Measurements from ENCODE around the gene ARRDC2. TPM values are rescaled to one million over a fixed set of nuclear protein-coding genes. Genes with fewer than 3 reads are reported as not detected.

The ARRDC2 gene
- total RNA-seq, 6 experiments from 2014 or later = 3.6 to 28.5 (median 10.8) TPM

DNA sequence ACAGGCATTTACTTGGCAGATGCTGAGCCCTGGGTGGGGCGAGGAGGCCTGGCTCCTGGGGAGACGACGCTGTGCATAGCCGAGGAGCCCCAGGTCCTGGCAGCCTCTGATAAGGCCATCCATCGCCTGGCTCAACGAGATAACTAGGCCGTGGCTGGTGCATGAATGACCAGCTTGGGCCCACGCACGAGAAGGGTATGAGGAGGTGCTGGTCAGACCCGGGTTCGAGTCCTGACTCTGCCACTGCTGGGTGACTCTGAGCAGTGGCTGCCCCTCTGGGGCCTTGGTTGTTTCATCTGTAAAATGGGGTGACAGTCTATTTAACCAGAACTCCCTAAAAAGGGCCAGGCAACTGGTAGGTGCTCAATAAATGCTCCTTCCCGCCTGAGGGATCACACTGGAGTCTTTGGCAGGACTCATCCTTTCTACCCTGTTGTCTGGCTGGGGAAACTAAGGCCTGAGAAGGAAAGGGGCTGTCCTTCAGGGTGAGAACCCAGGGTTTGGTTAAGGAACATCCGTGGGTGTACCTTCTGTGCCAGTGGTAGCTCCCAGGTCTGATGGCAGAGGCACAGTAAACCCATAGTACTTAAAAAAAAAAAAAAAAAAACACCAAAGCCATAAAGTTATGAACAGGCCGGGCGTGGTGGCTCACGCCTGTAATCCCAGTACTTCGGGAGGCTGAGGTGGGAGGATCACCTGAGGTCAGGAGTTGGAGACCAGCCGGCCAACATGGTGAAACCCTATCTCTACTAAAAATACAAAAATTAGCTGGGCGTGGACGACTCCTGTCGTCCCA is 8.1 kb upstream of the ARRDC2 start:
- H3K27me3 ChIP-seq = no peaks in the 10 kb centered on the region
- H3K4me3 ChIP-seq = no peak overlapping the region
- ATAC-seq = no peak
- DNase-seq = peak in 2 of 3 donors; percentile 50 to 51
- TF ChIP-seq, protein P1, sequence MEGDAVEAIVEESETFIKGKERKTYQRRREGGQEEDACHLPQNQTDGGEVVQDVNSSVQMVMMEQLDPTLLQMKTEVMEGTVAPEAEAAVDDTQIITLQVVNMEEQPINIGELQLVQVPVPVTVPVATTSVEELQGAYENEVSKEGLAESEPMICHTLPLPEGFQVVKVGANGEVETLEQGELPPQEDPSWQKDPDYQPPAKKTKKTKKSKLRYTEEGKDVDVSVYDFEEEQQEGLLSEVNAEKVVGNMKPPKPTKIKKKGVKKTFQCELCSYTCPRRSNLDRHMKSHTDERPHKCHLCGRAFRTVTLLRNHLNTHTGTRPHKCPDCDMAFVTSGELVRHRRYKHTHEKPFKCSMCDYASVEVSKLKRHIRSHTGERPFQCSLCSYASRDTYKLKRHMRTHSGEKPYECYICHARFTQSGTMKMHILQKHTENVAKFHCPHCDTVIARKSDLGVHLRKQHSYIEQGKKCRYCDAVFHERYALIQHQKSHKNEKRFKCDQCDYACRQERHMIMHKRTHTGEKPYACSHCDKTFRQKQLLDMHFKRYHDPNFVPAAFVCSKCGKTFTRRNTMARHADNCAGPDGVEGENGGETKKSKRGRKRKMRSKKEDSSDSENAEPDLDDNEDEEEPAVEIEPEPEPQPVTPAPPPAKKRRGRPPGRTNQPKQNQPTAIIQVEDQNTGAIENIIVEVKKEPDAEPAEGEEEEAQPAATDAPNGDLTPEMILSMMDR (IDR thresholded peaks at IDR 0.05) = no peak
- TF ChIP-seq POLR2A (IDR thresholded peaks at IDR 0.05) = no peak
- no peaks in the 10 kb centered on the region for H3K9me3 ChIP-seq
- whole genome bisulfite sequencing (ENCODE audit: insufficient coverage, low coverage, low lambda C conversion rate, missing lambda C conversion rate) = 68% methylated on average over 5 of the region's 21 CpGs
- intact Hi-C loops (cut with DNase I) = loop anchor here in 1 of 2 donors (5.0 kb wide), 2 partner anchors 62 to 133 kb away; no protein-coding TSS in a partner anchor
- peak overlapping the region; percentile 69 to 93 (median 84) for H3K27ac ChIP-seq
- H3K36me3 ChIP-seq = no peaks in the 10 kb centered on the region
- H3K4me1 ChIP-seq = peaks cover 0 to 5% (median 1%) of the 10 kb centered on the region in 4 donors

DNA sequence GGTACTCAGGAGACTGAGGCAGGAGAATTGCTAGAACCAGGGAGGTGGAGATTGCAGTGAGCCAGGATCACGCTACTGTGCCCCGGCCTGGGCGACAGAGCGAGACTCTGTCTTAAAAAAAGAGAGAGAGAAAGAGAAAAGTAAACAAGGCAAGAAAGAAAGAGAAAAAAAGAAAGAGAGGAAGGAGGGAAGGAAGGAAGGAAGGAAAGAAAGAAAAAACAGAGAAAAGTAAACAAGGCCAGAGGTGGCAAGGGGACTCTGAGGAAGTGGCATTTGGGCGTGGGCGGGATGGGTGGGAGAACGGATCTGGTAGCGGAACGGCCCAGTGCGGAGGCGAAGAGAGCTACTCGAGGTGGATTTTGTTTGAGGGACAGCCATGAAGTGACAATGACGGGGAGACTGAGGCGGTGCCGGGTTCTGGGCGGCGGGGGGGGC is 7.5 kb upstream of the ARRDC2 start:
- ATAC-seq (no peak), DNase-seq (no peak)
- WGBS (ENCODE audit: insufficient coverage, low coverage, low lambda C conversion rate, missing lambda C conversion rate) = 51% methylated on average over 11 of the region's 17 CpGs
- Histone ChIP-seq H3K36me3 (no peaks in the 10 kb centered on the region), H3K27me3 (no peaks in the 10 kb centered on the region), H3K27ac (peak overlapping the region; percentile 69 to 93 (median 84)), H3K4me3 (peak overlapping the region; percentile 55 to 79 (median 55)), H3K9me3 (no peaks in the 10 kb centered on the region), H3K4me1 (peaks cover 0 to 5% (median 1%) of the 10 kb centered on the region in 4 donors)
- TF ChIP-seq, protein P1 (IDR thresholded peaks at IDR 0.05) = no peak
- TF ChIP-seq POLR2A (IDR thresholded peaks at IDR 0.05) = no peak
- intact Hi-C loops (cut with DNase I) = loop anchor here in 1 of 2 donors (5.0 kb wide), 1 partner anchor 62 kb away; no protein-coding TSS in a partner anchor

DNA sequence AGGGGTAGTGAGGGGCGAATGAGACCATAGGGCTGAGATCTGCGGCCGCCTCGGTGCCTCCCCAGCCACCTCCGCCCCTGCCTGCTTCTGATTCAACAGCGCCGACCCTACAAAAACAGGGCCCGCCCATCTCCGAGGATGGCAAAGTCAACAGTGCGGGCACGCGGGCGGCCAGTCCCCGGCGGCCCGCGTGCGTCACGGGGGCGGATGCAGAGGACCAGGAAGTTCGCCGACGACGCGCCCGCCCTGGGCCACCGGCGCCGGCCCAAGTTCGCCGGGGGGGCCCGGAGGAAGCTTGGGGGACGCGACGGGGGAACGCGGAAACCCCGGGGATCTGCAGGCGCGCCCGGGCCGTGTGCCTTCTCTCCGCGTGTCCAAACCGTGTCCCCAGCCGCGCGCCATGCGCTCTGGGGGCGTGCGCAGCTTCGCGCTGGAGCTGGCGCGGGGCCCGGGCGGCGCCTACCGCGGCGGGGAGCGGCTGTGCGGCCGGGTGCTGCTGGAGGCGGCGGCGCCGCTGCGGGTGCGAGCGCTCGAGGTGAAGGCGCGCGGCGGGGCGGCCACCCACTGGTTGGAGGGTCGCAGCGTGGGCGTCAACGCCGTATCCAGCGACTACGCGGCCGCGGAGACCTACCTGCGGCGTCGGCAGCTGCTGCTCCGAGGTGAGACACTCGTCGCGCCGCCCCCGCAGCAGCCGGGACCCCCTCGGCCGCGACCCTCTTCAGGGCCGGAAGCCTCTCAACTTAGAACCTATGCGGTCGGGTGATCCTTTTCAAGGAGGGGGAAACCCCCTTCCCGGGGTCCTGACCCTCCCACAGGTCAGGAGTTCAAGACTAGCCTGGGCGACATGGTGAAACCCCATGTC is 6.8 kb upstream of the ARRDC2 start:
- TF ChIP-seq POLR2A (IDR thresholded peaks at IDR 0.05) = peak; percentile 82
- TF ChIP-seq, protein P1 (IDR thresholded peaks at IDR 0.05) = no peak
- Histone ChIP-seq H3K9me3 (no peaks in the 10 kb centered on the region), H3K36me3 (no peaks in the 10 kb centered on the region), H3K27ac (peak overlapping the region; percentile 69 to 93 (median 84)), H3K27me3 (no peaks in the 10 kb centered on the region), H3K4me3 (peak overlapping the region; percentile 55 to 79 (median 55)), H3K4me1 (peaks cover 0 to 5% (median 1%) of the 10 kb centered on the region in 4 donors)
- ATAC-seq = peak; percentile 71 to 82 (median 78)
- intact Hi-C loops (cut with DNase I) = loop anchor here in 1 of 2 donors (5.0 kb wide), 1 partner anchor 61 kb away; no protein-coding TSS in a partner anchor
- WGBS (ENCODE audit: insufficient coverage, low coverage, low lambda C conversion rate, missing lambda C conversion rate) = 0% methylated on average over 2 of the region's 105 CpGs
- DNase-seq = peak; percentile 79 to 93 (median 90)

DNA sequence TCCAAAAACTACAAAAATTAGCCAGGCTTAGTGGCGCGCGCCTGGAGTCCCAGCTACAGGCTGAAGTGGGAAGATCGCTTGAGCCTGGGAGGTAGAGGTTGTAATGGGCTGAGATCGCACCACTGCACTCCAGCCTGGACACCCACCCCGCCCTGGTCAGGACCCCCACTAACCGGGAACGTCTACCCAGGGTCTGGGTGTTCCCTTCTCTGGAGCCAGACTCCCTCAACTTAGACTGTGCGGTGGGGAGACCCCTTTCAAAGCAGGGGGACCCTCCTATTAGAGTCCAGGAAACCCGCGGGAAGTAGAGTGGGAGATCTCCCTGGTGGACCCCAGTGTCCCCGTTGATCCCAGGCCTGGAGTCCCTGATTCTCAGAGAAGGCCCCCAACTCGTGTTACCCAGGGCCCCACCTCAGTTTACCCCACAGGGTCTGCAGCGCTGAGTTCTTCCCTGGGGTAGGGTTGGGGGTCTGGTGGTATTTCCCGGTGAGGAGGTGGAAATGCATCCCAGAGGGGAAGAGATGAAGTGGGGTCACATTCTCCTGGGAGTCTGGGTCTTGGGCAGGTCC is 6.1 kb upstream of the ARRDC2 start:
- ATAC-seq (no peak), DNase-seq (no peak)
- Histone ChIP-seq H3K27me3 (no peaks in the 10 kb centered on the region), H3K36me3 (no peaks in the 10 kb centered on the region), H3K9me3 (no peaks in the 10 kb centered on the region), H3K27ac (peak overlapping the region; percentile 69 to 93 (median 84)), H3K4me1 (peaks cover 0 to 5% (median 1%) of the 10 kb centered on the region in 4 donors), H3K4me3 (peak overlapping the region; percentile 55 to 79 (median 55))
- TF ChIP-seq POLR2A (IDR thresholded peaks at IDR 0.05) = no peak
- TF ChIP-seq, protein P1 (IDR thresholded peaks at IDR 0.05) = no peak
- intact Hi-C loops (cut with DNase I) = loop anchor here in 1 of 2 donors (5.0 kb wide), 1 partner anchor 60 kb away; no protein-coding TSS in a partner anchor
- WGBS (ENCODE audit: insufficient coverage, low coverage, low lambda C conversion rate, missing lambda C conversion rate) = 28% methylated on average over 6 of the region's 15 CpGs
